ENCODE results near the gene ABCD3.

Gene ABCD3

DNA sequence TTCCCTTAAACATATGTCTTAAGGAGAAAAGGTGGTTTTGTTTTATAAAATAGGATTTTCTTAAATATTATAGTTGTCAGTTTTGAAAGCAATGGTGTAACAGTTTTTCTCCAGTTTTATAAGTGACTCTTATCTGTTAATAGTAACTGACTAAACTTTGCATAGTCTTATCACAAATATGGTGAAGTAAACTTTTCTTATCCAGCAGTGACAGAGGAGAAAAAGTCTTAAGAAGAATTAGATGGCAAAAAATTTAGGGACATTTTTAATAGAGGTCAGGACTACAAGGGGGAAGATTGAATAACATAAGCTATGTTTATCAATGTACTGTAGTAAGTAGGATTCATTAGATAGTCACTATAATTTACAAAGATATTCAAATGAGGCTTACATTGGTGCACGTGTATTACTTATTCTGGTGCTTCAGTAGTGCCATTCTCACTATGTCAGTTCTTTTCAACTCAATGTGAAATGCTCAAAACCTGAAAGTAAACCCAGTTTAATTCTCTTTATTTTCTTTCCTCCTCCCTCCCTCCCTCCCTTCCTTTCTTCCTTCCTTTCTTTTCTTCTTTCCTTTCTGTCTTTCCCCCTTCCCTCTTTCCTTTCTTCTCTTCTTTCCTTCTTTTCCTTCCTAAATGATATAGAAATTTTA is 97.2 kb downstream of the ABCD3 start:
- Mint-ChIP-seq H3K27me3 (no peaks in the 10 kb centered on the region), H3K27ac (no peak overlapping the region), H3K36me3 (peaks cover 14% of the 10 kb centered on the region), H3K4me3 (no peak overlapping the region), H3K4me1 (ENCODE audit: low read depth) (no peaks in the 10 kb centered on the region), H3K9me3 (ENCODE audit: low read depth) (no peaks in the 10 kb centered on the region)

DNA sequence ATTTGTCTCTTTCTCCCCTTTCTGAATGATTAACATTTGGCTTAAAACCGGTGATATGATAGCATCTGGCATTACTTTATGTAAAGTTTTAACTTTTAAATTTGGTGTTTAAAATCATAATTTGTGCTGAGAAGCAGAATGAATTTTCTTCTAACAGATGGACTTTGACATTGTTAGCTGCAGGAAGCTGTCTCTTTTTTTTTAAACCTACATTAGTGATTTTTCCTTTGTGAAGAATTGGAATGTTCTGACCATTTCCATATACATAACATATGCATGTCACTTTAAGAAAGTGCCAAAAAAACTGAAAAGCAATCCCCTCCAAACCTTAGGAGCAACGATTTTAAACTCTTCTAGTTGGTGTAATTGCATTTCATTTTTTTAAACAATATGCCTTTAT is 101.2 kb downstream of the ABCD3 start:
- no peaks in the 10 kb centered on the region for H3K4me1 Mint-ChIP-seq (ENCODE audit: low read depth)
- H3K4me3 Mint-ChIP-seq = no peak overlapping the region

DNA sequence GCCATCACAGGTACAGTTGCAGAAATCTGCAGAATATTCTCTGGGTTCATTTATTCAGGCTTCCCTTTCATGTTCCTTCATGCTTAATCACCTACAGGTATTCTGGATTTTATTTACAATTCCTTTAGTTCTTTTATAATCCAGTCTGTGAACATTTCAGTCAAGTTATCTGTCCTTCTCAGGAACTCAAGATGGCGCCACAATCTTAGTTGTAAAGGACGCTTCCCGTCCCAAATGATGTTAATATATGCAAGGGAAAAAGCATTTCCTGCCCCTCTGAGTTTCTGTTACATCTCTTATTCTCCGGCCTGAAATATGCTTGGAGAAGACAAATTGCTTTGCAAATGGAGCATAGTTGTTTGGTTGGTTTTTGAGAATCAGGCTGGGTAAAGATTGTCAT is 104.1 kb downstream of the ABCD3 start:
- no peaks in the 10 kb centered on the region for H3K9me3 Mint-ChIP-seq (ENCODE audit: low read depth)
- H3K36me3 Mint-ChIP-seq = peaks cover 2% of the 10 kb centered on the region
- H3K4me1 Mint-ChIP-seq (ENCODE audit: low read depth) = no peaks in the 10 kb centered on the region
- no peak overlapping the region for H3K4me3 Mint-ChIP-seq
- no peaks in the 10 kb centered on the region for H3K27me3 Mint-ChIP-seq
- no peak overlapping the region for H3K27ac Mint-ChIP-seq

More for the DNA sequence above, 101.2 kb downstream of the ABCD3 start:
- no peak overlapping the region for H3K27ac Mint-ChIP-seq
- no peaks in the 10 kb centered on the region for H3K9me3 Mint-ChIP-seq (ENCODE audit: low read depth)
- H3K36me3 Mint-ChIP-seq = peaks cover 12% of the 10 kb centered on the region
- H3K27me3 Mint-ChIP-seq = no peaks in the 10 kb centered on the region

DNA sequence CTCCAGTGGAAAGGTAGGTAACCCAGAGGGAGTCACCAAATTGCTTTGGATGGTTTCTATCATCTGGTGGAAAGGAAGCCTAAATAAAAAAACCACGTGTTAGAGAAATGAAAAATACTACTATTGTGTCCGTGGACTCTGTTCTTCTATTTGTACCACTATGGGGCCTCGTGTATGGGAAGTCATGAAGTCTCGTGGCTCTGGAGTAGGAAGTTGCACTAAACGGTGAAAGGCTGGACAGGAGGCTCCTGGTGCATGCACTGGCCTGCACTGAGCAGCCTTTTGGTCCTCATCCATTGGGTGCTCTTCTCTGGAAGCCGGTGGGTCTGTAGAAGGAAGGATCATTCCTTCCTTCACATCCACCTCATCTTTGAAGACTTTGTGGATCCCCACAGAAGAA is 106.3 kb downstream of the ABCD3 start:
- Mint-ChIP-seq H3K27me3 (no peaks in the 10 kb centered on the region), H3K27ac (no peak overlapping the region), H3K4me1 (ENCODE audit: low read depth) (no peaks in the 10 kb centered on the region), H3K9me3 (ENCODE audit: low read depth) (no peaks in the 10 kb centered on the region), H3K4me3 (no peak overlapping the region), H3K36me3 (no peaks in the 10 kb centered on the region)

DNA sequence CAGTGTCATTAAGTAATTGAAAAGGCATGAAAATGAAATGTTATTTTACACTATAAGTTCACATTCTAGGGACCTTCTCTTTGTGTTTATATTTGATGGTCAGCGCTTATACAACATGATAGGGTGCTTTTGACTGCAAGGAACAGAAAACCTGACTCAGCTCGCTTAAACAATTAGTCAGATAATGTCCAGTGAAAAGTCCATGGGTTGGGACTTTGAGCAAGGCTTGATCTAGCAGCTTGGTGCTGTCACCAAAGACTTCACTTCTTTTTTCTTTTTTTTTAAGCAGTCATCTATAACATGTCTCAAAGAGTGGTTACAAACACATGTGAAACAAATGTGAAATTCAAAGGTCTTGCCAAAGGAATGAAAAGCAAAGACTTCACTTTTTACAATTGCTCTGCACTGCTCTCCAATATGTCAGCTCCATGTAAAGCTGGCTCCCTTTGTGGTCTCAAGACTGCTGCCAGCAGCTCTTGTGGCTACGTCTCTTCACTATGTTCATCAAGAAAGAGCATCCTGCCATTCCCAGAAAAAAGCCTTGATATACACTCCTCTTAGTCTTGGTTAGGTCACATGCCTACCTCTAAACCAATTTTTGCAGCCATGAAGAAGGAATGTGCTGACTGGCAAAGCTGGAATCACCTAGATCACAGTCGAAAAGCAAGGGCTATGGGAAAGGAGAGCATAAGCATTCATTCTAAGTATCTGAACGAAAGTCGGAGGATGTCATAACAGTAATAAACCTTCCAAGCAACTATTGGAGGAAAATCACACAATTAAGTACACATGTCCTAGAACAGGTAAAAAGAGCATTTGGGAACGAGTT is 108.2 kb downstream of the ABCD3 start:
- no peaks in the 10 kb centered on the region for H3K36me3 Mint-ChIP-seq
- no peak overlapping the region for H3K4me3 Mint-ChIP-seq
- H3K9me3 Mint-ChIP-seq (ENCODE audit: low read depth) = no peaks in the 10 kb centered on the region
- H3K27me3 Mint-ChIP-seq = peaks cover 2% of the 10 kb centered on the region
- H3K4me1 Mint-ChIP-seq (ENCODE audit: low read depth) = no peaks in the 10 kb centered on the region
- H3K27ac Mint-ChIP-seq = no peak overlapping the region

DNA sequence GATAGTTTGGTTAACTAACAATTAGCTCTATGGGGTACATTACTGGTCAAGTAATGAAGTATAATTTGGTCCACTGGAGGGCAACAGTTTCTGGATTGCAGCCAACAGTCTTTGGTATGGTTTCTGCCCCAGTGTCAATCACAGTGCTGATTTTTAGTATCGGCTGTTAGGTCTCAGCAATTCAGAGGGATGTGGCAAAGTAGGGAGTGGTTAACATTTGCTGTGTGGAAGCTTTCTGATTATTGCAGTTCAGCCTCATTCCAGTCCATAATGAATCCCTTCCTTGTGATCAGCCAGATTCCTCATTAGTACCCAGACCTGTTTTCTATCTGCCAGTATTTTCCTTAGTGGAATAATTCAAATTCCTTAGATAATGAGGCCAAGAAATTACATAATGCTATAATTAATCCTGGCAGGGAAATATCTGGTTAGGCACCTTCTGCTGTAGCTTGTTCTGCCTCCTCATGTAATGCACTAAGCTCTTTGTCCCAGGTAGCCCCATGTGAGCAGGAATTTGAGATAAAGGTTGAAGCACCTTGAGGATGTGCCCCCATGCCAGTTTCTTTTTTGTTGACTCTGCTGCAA is 109.3 kb downstream of the ABCD3 start:
- no peak overlapping the region for H3K27ac Mint-ChIP-seq
- peaks cover 2% of the 10 kb centered on the region for H3K27me3 Mint-ChIP-seq
- no peaks in the 10 kb centered on the region for H3K9me3 Mint-ChIP-seq (ENCODE audit: low read depth)
- no peaks in the 10 kb centered on the region for H3K36me3 Mint-ChIP-seq
- H3K4me1 Mint-ChIP-seq (ENCODE audit: low read depth) = no peaks in the 10 kb centered on the region
- H3K4me3 Mint-ChIP-seq = no peak overlapping the region

DNA sequence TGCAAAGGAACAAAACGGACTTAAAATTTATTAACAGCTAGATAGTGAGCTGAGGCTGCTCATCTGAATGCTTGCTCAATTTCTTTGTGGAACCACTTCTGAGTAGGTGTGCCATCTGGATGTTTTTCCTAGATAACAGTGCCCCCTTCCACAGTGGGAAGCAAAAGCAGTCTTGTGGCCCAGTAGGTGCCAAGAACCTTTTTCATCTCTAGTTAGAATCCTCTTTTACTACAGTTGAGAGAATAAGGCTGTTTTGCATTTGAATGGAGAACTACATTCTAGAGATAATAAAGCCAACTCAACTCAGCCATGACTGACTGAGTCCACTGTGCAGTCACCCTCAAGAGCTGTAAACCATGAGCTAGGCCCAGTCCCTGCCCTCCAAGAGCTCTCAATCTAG is 110.1 kb downstream of the ABCD3 start:
- Mint-ChIP-seq H3K9me3 (ENCODE audit: low read depth) (no peaks in the 10 kb centered on the region), H3K36me3 (no peaks in the 10 kb centered on the region), H3K27me3 (peaks cover 2% of the 10 kb centered on the region), H3K4me1 (ENCODE audit: low read depth) (no peaks in the 10 kb centered on the region), H3K27ac (no peak overlapping the region), H3K4me3 (no peak overlapping the region)

DNA sequence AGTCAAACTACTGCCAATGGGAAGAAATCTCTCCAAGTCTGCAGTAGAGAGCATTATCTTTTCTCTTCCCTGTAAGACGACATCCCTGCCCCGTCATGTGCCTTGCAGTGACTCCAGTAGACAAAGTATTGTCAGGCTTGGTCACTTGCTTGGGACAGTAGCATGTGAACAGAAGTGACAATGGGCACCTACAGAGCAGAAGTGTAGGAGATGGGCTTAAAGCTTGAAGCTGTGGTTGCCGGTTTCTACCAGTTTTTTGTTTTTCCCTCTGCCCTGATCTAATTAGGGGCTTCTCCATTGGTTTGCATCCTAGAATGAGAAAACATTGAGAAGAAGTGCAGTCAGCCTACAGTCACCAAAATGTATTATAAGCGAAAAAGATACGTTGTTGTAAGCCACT is 110.6 kb downstream of the ABCD3 start:
- peaks cover 2% of the 10 kb centered on the region for H3K27me3 Mint-ChIP-seq
- H3K4me1 Mint-ChIP-seq (ENCODE audit: low read depth) = no peaks in the 10 kb centered on the region
- no peaks in the 10 kb centered on the region for H3K36me3 Mint-ChIP-seq
- no peak overlapping the region for H3K4me3 Mint-ChIP-seq
- no peak overlapping the region for H3K27ac Mint-ChIP-seq
- no peaks in the 10 kb centered on the region for H3K9me3 Mint-ChIP-seq (ENCODE audit: low read depth)

DNA sequence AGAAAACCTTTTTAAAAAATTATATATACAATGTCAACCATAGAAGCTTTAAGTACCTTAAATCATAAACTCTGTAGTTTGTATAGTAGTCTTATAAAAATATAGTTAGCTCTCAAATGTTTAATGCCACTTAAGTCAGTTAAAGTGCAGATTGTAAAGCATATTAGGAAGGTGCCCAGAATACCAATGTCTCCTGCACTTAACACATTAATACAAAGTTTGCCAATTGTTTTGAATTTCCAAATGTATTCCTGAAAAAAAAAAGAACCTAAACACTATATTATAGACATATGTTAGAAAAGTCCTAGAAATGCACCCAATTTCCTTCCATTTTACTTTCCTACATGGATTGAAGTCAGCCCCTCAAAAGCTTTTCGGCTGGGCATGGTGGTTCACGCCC is 111.2 kb downstream of the ABCD3 start:
- Mint-ChIP-seq H3K4me1 (ENCODE audit: low read depth) (no peaks in the 10 kb centered on the region), H3K4me3 (no peak overlapping the region), H3K9me3 (ENCODE audit: low read depth) (no peaks in the 10 kb centered on the region), H3K27ac (no peak overlapping the region), H3K36me3 (no peaks in the 10 kb centered on the region), H3K27me3 (peaks cover 3% of the 10 kb centered on the region)

DNA sequence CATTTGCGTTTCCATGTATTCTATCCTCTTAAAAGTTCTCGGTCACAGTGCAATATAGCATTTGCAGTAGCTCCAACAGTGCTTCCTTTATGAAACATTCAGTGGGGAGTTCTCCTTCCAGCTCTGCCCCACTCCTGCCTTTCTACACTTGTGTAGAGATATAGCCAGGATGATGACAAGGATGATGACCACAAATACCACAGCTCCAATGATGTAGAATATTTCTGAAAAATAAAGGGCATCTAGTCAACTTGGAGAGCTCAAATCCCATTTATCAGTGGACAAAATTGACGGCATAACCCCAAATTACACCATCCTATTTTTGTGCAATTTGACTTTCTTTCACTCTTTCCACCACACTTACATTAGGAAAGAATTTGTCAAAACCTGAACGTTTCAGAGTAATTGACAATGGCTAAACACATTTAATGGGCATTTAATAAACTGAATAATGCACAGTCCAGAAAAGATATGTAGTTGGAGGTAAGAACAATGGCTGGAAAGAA is 112.2 kb downstream of the ABCD3 start:
- Mint-ChIP-seq H3K27me3 (peaks cover 6% of the 10 kb centered on the region), H3K9me3 (ENCODE audit: low read depth) (no peaks in the 10 kb centered on the region), H3K4me3 (no peak overlapping the region), H3K27ac (no peak overlapping the region), H3K36me3 (no peaks in the 10 kb centered on the region), H3K4me1 (ENCODE audit: low read depth) (no peaks in the 10 kb centered on the region)

DNA sequence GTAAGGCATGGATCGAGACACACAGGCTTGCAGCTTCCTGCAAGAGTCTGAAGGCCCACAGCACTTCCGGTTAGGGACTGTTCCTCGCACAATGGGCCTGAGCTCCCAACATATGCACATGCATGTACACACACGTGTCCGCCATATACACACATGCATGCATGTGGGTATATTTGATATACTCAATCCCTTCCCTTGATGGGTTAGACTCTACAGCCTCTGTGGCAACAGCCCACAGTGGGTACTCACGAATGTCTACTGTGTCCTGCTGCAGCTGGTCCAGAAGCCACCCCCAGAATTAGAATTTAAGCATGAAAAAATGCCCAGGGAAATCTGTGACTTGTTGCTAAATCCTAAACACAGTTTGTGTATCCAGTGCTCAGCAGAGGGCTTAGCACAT is 113.5 kb downstream of the ABCD3 start:
- H3K27ac Mint-ChIP-seq = no peak overlapping the region
- H3K4me3 Mint-ChIP-seq = no peak overlapping the region
- H3K9me3 Mint-ChIP-seq (ENCODE audit: low read depth) = no peaks in the 10 kb centered on the region
- peaks cover 9% of the 10 kb centered on the region for H3K27me3 Mint-ChIP-seq
- no peaks in the 10 kb centered on the region for H3K36me3 Mint-ChIP-seq
- no peaks in the 10 kb centered on the region for H3K4me1 Mint-ChIP-seq (ENCODE audit: low read depth)

DNA sequence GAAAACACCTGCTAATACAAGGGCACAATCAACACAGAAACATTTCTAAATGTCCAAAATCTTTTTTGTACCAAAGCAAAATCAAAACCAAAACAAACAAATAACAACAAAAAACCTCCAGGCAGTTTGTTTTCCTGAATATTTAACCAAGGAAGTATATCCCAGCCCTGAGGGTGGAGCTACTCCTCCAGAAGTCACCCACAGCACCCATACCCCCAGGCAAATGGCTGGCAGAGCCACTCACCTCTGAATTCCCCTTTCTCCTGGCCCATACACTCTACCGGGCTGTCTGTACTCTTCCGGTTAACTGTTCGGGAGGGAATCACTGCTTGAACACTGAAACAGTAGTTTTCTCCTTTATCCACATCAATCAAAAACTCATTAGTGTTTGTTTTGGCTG is 113.9 kb downstream of the ABCD3 start:
- Mint-ChIP-seq H3K27ac (no peak overlapping the region), H3K36me3 (no peaks in the 10 kb centered on the region), H3K9me3 (ENCODE audit: low read depth) (no peaks in the 10 kb centered on the region), H3K4me1 (ENCODE audit: low read depth) (no peaks in the 10 kb centered on the region), H3K4me3 (no peak overlapping the region), H3K27me3 (peaks cover 12% of the 10 kb centered on the region)

DNA sequence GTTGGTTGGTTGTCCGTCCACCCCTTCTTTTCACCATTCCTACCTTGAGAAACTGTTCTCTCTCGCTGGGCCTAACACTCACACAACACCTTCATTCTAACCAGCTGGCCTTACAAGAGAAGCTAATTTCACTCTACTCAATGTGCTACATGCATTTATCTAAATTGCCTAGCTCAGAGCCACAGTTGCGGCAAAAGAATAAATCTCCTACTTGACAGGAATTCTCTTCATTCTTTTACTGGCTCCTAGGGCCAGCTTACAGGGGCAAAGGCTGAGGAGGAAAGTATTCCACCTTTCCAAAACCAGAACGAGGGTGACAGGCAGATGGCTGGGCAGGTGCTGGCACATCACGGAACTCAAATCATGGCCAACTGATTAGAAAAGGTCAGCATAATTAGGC is 116.9 kb downstream of the ABCD3 start:
- no peak overlapping the region for H3K27ac Mint-ChIP-seq
- peaks cover 25% of the 10 kb centered on the region for H3K27me3 Mint-ChIP-seq
- H3K9me3 Mint-ChIP-seq (ENCODE audit: low read depth) = no peaks in the 10 kb centered on the region
- H3K4me1 Mint-ChIP-seq (ENCODE audit: low read depth) = no peaks in the 10 kb centered on the region
- no peak overlapping the region for H3K4me3 Mint-ChIP-seq
- H3K36me3 Mint-ChIP-seq = no peaks in the 10 kb centered on the region

DNA sequence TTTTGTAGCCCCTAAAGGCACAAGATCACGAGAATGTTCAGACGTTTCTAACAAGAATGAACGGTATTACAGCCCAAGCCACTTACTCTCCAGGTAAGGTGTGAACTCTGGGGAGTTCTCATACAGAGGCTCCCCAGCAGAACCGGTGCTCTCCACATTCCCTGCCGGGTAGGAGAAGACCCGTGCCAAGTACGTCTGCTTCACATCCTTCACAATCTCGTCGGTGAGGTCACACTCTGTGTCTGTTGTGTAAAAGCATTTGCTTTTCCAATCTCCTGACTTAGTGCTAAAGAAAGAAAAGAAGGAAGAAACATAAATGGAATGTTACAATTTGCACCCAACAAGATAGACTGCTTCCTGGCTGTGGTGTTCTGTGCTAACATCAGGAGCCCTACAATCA is 117.7 kb downstream of the ABCD3 start:
- Mint-ChIP-seq H3K4me1 (ENCODE audit: low read depth) (peaks cover 2% of the 10 kb centered on the region), H3K27me3 (peaks cover 29% of the 10 kb centered on the region), H3K27ac (no peak overlapping the region), H3K9me3 (ENCODE audit: low read depth) (no peaks in the 10 kb centered on the region), H3K4me3 (no peak overlapping the region), H3K36me3 (no peaks in the 10 kb centered on the region)

DNA sequence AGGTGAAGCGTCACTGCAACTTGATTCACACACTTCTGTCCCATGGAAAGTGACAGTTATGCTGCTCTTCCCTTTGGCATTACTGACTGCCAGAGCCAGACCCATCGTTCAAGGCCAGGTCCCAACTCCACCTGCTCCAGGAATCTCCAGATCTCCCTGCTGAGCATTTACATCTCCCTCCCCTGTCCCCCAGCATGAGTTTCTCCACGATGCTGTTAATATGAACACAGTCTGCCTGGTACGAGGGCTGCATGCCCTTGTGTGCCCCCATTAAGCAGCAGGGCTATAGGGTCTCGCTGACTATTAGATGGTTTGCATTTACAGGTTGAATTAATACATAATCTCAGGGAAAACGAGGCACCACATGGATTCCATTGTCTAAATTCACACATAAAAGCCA is 119.1 kb downstream of the ABCD3 start:
- Mint-ChIP-seq H3K27me3 (peaks cover 31% of the 10 kb centered on the region), H3K4me1 (ENCODE audit: low read depth) (peaks cover 9% of the 10 kb centered on the region), H3K27ac (no peak overlapping the region), H3K36me3 (no peaks in the 10 kb centered on the region), H3K9me3 (ENCODE audit: low read depth) (no peaks in the 10 kb centered on the region), H3K4me3 (no peak overlapping the region)

Data from activated naive CD8-positive, alpha-beta T cell (primary cell).